NOMO-1 treated with dmso at 0.1 percent for 144 hours (cell line): ENCODE results near the gene CD86.
"Not testable (repeated sequence)": the region's sequence is repeated elsewhere in the genome, so short reads cannot be mapped to it uniquely, and the experiment has no call there.

Experiments
- DNase-seq: peaks from one replicate; lab custom pipeline; 2025; ENCODE audit not compliant: unreplicated experiment; lab: John Stamatoyannopoulos, UW

CD86 gene

GRCh38 chr3:122055215-122055614, at the start of gene CD86:
CD86 (plus strand) TSS chr3:122055362; CDS start chr3:122055490, 128 bp downstream.
- peak; percentile 83 for DNase-seq

- DNase-seq: no peak
These were observed 48.9 kb upstream of the CD86 start for GRCh38 chr3:122006267-122006666.

DNA sequence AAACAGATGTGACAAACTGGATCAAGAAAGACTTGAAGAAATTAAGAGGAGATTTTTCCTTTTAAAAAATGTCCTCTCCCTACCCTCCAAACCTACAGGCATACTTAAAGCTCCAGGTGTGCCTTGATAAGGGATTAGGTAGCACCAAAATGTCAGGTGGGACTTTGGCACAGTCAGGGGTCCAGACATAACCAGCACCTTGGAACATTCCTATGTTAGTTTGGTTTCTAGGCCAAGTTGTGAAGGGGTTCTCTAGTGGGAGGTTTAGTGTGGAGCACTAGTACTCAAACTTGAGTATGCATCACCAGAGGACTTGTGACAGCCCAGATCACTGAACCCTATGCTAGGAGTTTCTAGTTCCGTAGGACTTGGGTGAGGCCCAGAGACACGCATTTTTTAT, 47.0 kb upstream of the CD86 start:
- DNase-seq: no peak

GRCh38 chr3:122010506-122010905, 44.7 kb upstream of the CD86 start:
- DNase-seq: no peak

- DNase-seq: no peak
These were observed 43.8 kb upstream of the CD86 start for GRCh38 chr3:122011396-122011795.

GRCh38 chr3:122012821-122013220, 42.3 kb upstream of the CD86 start:
- DNase-seq: no peak

GRCh38 chr3:122013448-122013925, 41.7 kb upstream of the CD86 start:
- no peak for DNase-seq

GRCh38 chr3:122014741-122015140, 40.4 kb upstream of the CD86 start:
- DNase-seq: no peak

DNA sequence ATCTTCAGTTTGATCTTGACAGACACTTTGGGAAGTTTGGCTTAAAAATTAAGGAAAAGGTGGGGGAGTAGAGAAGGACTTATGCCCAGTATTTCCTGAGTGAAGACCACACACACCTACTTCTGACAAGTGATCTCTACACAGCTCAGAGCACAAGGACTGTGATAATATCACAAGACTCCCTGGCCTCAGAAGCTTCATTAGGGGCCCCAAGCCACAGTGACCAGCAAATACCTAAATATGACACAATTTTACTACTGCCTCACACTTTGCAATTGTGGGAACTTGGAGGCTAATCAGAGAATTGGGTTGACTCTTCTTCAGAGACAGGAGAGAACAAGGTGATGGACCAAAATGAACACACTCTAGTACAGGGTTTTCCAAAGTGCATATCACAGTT, 35.7 kb upstream of the CD86 start:
- no peak for DNase-seq

DNA sequence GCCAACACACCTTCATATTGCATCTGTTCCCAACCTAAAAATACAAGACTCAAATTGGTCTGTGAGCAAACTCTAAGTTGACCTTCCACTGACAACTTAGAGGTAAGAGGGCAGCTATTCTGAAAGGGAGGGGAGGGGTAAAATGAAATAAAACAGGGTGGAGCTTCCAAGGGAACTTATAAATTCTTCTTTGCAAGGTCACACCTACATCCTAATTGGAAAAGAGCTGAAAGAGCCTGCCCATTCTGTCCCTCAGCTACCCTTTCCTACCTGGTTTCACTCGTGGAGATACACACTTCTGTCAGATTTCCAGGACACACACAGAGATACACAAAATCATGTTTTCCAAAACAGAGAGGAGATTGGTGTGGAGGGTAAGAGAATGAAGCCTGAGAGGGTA, 34.1 kb upstream of the CD86 start:
- DNase-seq: no peak

DNA sequence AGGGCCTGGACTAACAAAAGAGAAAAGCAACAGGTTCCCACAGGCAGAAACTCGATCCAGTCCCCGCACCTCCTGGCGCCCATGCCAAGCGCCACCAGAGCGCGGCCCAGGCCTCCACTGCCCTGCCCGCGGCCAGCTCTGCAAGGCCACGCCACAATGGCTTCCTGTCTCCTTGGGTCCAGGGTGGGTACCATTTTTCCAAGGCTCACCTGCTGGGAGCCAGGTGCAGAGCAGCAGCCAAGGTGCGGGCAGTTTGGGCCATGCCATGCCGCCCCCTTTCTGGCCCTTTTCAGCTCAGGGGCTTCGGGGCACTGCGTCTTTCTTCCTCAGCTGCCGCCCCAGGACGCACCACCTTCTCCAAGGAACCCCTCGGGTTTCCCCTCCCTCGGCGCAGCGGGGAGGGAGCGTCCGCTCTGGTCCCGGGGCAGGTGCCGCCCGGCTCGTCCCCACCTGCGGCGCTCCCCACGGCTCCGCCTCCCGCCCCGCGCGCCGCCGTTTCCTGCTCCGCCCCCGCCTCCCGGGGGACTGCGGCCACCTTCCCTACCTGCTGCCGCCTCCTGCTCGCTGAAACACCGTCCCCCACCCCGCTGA, 33.3 kb upstream of the CD86 start, which contains the start of gene ILDR1:
ILDR1 (minus strand) TSS at position 437 of the 591 bp plus-strand sequence; CDS start at position 267, 170 bp downstream.
- DNase-seq: no peak

GRCh38 chr3:122023335-122023910, 31.7 kb upstream of the CD86 start:
- no peak for DNase-seq

DNA sequence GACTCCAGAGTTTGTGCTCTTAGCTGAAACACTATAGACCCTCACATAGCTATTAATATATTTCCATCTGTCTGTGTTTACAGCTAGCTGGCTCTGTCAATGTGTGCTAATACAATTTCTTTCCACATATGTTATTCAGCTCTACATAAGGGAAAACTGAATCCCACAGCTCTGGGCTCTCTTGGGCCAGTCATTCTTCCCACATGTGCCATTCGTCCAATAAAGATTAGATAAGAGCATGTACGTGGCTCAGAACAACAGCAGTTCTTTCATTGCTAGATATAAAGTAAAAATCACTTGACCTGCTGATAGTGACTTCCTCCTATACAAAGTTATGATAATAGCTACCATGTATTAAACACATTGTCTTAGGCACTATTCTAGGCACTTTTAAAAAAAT, 30.4 kb upstream of the CD86 start:
- no peak for DNase-seq

DNA sequence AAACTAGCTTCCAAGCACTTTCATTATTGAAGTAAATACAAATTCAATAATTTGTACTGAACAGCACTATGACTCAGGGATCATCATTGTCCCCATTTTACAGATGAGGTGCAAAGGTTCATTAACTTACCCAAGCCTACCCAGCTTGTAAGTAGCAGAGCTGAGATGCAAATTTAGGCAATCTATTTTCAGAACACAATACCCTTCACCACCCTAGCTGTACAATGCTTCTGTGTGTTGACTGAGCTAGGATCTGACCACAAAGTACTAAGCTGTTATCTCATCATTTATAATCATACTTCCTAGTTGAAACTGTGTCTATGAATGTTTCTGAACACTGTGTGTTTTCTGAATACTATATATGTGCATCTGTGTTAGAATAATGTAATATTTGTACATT, 29.9 kb upstream of the CD86 start:
- no peak for DNase-seq

DNA sequence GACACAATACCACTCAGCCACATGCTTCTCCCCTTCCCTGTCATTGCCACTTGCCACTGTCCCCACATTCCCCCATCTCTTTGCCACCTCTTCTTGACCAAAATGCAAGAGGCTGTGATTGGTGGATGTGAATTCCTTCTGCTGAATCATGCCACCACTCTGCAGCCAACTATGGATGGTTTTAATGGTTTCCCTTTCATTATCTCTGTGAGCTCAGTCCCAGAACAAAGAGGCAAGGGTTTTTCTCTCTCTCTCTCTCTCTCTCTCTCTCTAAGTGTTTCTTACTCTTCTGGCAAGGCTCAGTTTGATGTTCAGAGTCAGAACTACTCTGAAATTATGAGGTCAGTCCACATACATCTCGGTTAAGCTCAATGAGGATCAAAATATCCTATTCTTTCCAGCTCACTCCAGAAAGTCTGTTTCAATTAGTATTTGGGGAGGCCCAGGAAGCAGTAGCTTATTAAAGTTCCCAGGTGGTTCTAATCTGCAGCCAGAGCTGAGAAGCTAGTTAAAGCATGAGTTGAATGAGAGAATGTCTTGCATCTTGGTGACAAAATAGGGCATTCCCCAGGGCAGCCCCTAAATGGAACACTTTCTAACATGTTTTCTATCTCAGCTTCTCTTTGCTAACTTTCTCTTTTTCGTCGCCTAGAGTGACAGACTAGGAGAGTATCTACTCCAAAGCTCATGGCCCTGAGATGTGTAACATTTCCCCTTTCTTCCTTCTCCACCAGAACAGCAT, 24.6 kb upstream of the CD86 start:
- DNase-seq: no peak

- DNase-seq: no peak
These were observed 24.1 kb upstream of the CD86 start for GRCh38 chr3:122031123-122031468.

DNA sequence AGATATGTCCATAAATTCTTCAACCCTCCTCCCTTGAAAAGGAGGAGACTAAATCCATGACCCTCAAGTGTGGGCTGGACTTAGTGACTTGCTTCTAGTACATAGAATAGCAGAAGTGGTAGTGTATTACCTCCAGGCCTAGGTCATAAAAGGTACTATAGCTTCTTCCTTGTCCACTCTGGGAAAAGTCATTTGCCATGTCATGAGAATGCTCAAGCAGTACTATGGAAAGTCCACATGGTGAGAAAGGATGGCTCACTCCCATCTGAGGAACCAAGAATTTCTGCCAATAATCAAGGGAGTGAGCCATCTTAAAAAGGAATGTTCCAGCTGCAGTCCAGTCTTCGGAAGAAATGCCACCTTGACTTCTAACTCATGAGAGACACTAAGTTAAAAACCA, 22.6 kb upstream of the CD86 start:
- no peak for DNase-seq

- DNase-seq: no peak
These were observed 22.1 kb upstream of the CD86 start for GRCh38 chr3:122033023-122033422.

- DNase-seq: not testable (repeated sequence)
These were observed 7.9 kb upstream of the CD86 start for GRCh38 chr3:122047296-122047695.

DNA sequence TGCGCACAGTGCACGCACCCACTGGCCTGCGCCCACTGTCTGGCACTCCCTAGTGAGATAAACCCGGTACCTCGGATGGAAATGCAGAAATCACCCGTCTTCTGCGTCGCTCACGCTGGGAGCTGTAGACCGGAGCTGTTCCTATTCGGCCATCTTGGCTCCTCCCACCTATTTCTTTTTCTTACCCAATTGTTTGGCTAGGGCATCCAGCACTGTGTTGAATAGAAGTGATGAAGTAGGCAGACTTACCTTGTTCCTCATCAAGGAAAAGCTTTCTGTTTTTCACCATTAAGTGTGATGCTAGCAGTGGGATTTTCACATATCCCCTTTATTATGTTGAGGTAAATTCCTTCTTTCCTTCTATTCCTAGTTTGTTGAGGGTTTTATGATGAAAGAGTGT, 7.4 kb upstream of the CD86 start:
- DNase-seq: not testable (repeated sequence)

DNA sequence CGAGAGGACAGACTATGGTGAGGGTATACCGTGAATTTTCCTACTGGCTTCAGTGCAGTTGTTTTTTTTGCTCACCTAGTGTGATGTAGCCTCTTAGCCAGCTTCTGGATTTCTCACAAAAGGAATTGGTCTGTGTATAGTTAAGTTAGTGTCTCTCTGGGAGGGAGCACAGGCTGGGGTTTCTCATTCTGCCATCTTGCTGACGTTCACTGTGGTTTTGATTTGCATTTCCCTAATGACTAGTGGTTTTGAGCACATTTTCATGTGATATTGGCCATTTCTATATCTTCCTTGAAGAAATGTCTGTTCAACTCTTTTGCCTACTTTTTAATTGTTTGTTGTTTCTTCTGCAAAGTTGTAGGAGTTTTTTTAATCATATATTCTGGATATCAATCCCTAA, 2.2 kb upstream of the CD86 start:
- no peak for DNase-seq

DNA sequence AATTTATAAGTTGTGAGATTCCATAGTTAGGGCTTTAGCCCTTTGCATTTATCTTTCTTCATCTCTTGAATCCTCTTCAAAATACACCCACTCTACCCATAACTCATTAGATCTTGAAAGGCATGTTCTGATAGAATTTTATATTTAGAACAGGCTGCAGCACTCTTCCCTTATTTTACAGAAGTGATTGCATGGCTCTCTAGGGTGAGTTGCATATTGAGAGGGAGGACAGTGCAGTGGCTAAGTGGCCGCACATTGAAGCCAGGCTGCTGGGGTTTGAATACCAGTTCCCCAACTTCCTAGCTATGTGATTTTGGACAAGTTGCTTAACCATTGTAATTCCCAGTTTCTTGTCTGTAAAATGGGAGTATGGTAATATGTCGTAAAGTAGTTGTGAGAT, 2.5 kb downstream of the CD86 start:
- DNase-seq: no peak
